Peyer's patch (tissue), 4 donors: ENCODE results near the gene ARHGAP26. TPM values are rescaled to one million over a fixed set of nuclear protein-coding genes. Genes with fewer than 3 reads are reported as not detected.
A peak's percentile ranks its signal among the peaks of the same experiment; 100 is the strongest.

Experiments
- DNase-seq, 3 donors: peaks; one replicate each; pipeline ENCODE4 v3.0.0-alpha.2; 2017 to 2019
- H3K27ac ChIP-seq, 4 donors: fragments of 200-600 bp; sonication (generic); one replicate each; pipeline ENCODE4 v1.5.1; 2016 to 2019
- H3K27me3 ChIP-seq, 2 donors: fragments of 200-600 bp; sonication (generic); one replicate each; pipeline ENCODE4 v1.5.1; 2019
- H3K36me3 ChIP-seq, 3 donors: fragments of 200-600 bp; sonication (generic); one replicate each; pipeline ENCODE4 v1.5.1; 2016 to 2019
- H3K4me1 ChIP-seq, 4 donors: fragments of 200-600 bp; sonication (generic); one replicate each; pipeline ENCODE4 v1.5.1; 2016 to 2019
- H3K4me3 ChIP-seq, 4 donors: fragments of 200-600 bp; sonication (generic); 1 replicate in 3 of 4; 2 replicates in 1 of 4; pipeline ENCODE4 v1.5.1; 2016 to 2019; ENCODE audit warnings: mild to moderate bottlenecking in 1 of 4
- H3K9me3 ChIP-seq, 4 donors: fragments of 200-600 bp; sonication (generic); one replicate each; pipeline ENCODE4 v1.5.1; 2016 to 2019; ENCODE audit warnings: mild to moderate bottlenecking in 1 of 4
- POLR2A ChIP-seq, 2 donors: fragments of 450-650 bp; IDR thresholded peaks; one replicate each; pipeline ENCODE4 v1.5.1; 2017; ENCODE audit warnings: antibody characterized with exemption in 2 of 2, mild to moderate bottlenecking in 2 of 2, moderate library complexity in 2 of 2
- total RNA-seq, 4 donors: library from RNA; depleted of rRNA; stranded (reverse); fragments of >200 nt; gene quantifications; one replicate each; pipeline ENCODE4 v1.1.0, GENCODE V29; 2016
- TF ChIP-seq, protein P1 (sequence below), 6 experiments: fragments of 450-650 bp in 4 of 6; fragments of 200-600 bp in 2 of 6; sonication (generic) in 1 of 6; IDR thresholded peaks; one replicate each; pipeline ENCODE4 v1.5.1; 2017 to 2019; ENCODE audit warnings: antibody characterized with exemption in 6 of 6, mild to moderate bottlenecking in 3 of 6, moderate library complexity in 1 of 6

The ARHGAP26 gene
- total RNA-seq, 4 donors from 2014 or later: 60.1 to 180 (median 126) TPM

DNA sequence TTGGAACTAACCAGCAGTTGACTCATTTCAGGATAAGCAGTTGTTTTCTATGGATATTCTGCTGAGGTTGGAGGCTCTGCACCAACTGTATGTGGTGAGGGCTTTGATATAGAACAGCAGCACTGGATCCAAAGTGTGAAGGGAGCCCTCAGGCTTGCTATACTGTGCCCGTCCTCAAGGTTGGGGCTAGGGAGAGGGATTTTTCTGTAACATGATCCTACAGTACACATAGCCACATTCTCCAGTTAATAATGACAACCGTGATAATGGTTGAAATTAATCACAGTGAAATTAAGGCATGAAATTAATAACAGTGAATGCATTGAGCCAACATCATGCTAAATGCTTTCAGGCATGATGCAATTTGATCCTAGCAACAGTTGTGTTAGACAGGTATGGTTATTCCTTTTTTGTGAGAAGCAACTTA is 36.7 kb downstream of the ARHGAP26 start:
- Histone ChIP-seq H3K4me1 (peaks cover 0 to 43% (median 12%) of the 10 kb centered on the region in 4 donors), H3K9me3 (no peaks in the 10 kb centered on the region), H3K36me3 (no peaks in the 10 kb centered on the region), H3K4me3 (no peak overlapping the region), H3K27me3 (no peaks in the 10 kb centered on the region), H3K27ac (peak overlapping the region in 1 of 4 donors; percentile 11)
- TF ChIP-seq POLR2A (IDR thresholded peaks at IDR 0.05): no peak
- TF ChIP-seq, protein P1, sequence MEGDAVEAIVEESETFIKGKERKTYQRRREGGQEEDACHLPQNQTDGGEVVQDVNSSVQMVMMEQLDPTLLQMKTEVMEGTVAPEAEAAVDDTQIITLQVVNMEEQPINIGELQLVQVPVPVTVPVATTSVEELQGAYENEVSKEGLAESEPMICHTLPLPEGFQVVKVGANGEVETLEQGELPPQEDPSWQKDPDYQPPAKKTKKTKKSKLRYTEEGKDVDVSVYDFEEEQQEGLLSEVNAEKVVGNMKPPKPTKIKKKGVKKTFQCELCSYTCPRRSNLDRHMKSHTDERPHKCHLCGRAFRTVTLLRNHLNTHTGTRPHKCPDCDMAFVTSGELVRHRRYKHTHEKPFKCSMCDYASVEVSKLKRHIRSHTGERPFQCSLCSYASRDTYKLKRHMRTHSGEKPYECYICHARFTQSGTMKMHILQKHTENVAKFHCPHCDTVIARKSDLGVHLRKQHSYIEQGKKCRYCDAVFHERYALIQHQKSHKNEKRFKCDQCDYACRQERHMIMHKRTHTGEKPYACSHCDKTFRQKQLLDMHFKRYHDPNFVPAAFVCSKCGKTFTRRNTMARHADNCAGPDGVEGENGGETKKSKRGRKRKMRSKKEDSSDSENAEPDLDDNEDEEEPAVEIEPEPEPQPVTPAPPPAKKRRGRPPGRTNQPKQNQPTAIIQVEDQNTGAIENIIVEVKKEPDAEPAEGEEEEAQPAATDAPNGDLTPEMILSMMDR (IDR thresholded peaks at IDR 0.05): no peak
- no peak for DNase-seq

DNA sequence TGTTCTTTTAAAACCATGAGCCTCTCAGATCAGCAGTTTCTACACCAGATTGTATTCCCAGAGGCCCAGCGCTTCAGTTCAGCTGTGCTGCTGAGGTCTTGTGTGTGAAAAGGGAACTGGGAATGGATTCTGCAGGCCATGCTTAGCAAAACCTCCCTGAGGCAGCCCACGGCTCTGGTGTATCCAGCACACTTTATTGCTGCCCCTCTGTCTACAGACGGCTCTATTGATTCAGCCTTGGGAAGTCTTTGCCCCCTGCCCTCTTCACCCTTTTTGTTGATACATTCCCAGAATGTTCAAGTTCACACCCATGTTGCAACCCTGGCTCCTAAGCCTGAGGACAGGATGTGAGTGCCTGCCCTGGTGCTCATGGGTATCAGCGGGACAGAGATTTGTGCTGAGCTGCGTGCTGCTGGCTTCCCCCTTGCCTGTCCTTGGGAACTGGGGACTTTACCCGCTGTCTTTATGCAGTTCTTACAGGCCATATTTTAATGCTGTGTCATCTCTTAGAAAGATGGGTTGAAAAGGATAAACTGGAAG is 37.3 kb downstream of the ARHGAP26 start:
- TF ChIP-seq, protein P1 (IDR thresholded peaks at IDR 0.05): no peak
- no peak for TF ChIP-seq POLR2A (IDR thresholded peaks at IDR 0.05)
- Histone ChIP-seq H3K9me3 (no peaks in the 10 kb centered on the region), H3K4me1 (peaks cover 0 to 43% (median 12%) of the 10 kb centered on the region in 4 donors), H3K27ac (peak overlapping the region in 1 of 4 donors; percentile 11), H3K36me3 (no peaks in the 10 kb centered on the region), H3K27me3 (no peaks in the 10 kb centered on the region), H3K4me3 (no peak overlapping the region)
- no peak for DNase-seq

DNA sequence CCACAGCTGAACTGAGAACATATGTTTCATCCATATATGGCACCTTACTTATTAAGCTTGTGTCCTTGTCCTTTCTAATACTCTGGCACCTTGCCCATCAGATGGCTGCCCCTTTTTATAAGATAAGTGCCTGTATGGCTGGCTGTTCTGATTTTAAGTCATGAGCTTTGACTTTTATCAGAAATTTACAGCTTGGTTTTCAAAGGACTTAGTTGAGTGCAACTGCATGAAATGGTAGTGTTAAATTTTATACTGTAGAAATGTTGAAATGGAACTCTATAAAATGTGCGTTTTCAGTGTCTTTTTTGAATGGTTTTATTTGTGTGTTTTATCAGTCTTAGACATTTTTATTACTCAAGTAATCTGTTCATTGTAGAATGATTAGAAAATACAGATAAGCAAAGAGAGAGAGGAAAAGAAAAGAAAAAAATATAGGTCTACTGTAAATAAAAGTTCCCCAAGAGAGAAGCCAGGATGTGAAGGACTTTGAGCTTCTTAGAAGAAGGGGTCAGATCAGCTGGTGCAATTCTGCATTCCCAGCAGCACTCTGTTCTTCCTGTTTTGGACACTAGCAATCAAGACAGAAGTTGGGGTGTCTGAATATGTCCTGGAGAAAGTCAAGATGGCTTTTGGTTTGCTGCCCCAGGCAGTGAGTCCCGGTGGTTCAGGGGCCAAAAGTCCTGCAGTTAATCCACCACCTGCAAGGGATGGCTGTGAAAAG is 38.9 kb downstream of the ARHGAP26 start:
- TF ChIP-seq, protein P1 (IDR thresholded peaks at IDR 0.05): no peak
- no peak for TF ChIP-seq POLR2A (IDR thresholded peaks at IDR 0.05)
- Histone ChIP-seq H3K27ac (peak overlapping the region in 2 of 4 donors; percentile 20 to 52), H3K4me1 (peaks cover 0 to 53% (median 12%) of the 10 kb centered on the region in 4 donors), H3K4me3 (no peak overlapping the region), H3K27me3 (no peaks in the 10 kb centered on the region), H3K9me3 (no peaks in the 10 kb centered on the region), H3K36me3 (no peaks in the 10 kb centered on the region)
- DNase-seq: peak in 1 of 3 donors; percentile 60

DNA sequence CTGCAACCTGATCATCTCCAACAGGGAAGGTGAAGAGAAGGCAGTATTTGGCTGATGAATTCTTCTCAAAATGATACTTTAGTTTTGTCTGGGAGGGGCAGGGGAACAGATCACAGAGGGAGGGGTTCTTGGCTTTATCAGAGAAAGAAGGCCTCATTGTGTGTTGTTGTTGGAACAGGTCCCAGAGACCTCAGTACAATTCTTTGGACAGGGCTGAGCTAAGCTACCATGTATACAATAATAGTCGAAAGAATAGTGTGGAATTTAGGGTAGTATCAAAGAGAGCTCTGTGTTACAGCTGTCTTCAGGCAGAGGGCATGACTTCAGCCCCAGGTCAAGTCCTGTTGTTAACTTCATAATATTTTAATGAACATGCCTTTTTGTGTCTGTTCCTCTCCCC is 39.9 kb downstream of the ARHGAP26 start:
- H3K4me3 ChIP-seq: no peak overlapping the region
- TF ChIP-seq, protein P1 (IDR thresholded peaks at IDR 0.05): no peak
- TF ChIP-seq POLR2A (IDR thresholded peaks at IDR 0.05): no peak
- no peaks in the 10 kb centered on the region for H3K9me3 ChIP-seq
- H3K27me3 ChIP-seq: no peaks in the 10 kb centered on the region
- H3K4me1 ChIP-seq: peaks cover 0 to 53% (median 12%) of the 10 kb centered on the region in 4 donors
- no peak for DNase-seq
- peak overlapping the region in 1 of 4 donors; percentile 50 for H3K27ac ChIP-seq
- no peaks in the 10 kb centered on the region for H3K36me3 ChIP-seq

DNA sequence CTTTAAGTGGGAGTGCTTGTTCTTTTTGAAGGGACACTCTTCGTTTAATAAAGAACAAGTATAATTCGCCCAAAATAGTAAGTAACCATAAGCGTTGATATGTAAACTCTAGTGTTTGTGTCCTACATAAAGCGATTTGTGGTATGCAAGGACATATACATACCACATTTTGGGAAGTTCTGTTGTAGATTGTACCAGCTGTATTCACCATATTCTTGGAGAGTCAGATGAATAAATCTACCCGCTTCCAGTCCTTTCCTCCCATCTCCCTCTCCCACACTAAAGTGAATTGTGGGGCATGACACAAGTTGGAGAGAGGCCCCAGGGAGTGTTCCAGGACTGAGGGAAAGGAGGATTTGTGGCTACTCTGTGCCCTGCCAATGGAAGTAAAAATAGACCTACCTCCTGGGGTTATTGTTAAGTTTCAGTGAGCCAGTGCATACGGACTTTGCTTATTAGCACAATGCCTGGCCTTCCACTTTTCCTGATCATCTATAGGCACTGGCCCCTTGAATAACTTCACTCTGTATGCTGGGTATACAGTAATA is 40.6 kb downstream of the ARHGAP26 start:
- no peaks in the 10 kb centered on the region for H3K9me3 ChIP-seq
- DNase-seq: no peak
- no peaks in the 10 kb centered on the region for H3K36me3 ChIP-seq
- no peaks in the 10 kb centered on the region for H3K27me3 ChIP-seq
- TF ChIP-seq POLR2A (IDR thresholded peaks at IDR 0.05): no peak
- TF ChIP-seq, protein P1 (IDR thresholded peaks at IDR 0.05): no peak
- H3K4me3 ChIP-seq: no peak overlapping the region
- H3K27ac ChIP-seq: no peak overlapping the region
- H3K4me1 ChIP-seq: peaks cover 0 to 53% (median 12%) of the 10 kb centered on the region in 4 donors
